Activated CD4-positive, alpha-beta T cell treated with anti-CD3 and anti-CD28 coated beads, Interleukin-2, amount 50 U/mL, for 4 hours (primary cell): Measurements from ENCODE around the gene TMEM258.

ENCODE experiments used
- DNase-seq, 2 experiments: peaks; one replicate each; pipeline ENCODE4 v3.0.0-alpha.2; 2020

TMEM258 gene

DNA sequence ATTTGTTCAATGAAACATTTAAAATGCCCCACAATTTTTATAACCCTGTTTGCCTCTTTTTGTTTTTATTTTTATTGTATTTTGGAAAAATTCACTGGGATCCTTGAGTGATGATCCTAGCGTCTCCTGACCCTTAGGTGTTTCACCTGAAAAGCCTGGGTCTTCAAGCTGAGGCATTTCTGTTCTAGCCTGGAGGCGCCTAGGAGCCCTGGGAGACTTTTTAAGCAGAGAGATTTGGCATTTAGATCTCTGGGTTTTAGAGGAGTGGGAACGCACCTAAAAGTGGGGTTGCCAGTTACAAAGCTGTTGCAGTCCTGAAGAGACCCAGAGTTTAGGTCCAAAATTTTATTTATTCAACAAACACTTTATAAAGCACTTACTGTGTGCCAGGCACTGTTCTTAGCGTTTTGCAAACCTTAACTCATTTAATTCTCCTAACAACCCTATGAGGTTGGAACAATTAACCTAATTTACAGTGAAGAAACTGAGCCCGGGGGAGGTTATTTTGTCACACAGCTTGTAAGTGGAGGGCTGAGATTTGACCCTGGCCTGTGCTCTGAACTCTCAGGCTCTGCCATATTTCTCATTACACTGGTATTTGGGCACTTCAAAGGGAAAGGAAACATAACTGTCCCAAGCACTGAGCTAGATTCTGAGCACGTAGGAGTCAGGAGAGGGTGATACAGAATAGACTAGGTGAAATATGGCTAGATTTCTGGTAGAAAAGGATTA lies 25.2 kb upstream of the TMEM258 start:
- DNase-seq: no peak

DNA sequence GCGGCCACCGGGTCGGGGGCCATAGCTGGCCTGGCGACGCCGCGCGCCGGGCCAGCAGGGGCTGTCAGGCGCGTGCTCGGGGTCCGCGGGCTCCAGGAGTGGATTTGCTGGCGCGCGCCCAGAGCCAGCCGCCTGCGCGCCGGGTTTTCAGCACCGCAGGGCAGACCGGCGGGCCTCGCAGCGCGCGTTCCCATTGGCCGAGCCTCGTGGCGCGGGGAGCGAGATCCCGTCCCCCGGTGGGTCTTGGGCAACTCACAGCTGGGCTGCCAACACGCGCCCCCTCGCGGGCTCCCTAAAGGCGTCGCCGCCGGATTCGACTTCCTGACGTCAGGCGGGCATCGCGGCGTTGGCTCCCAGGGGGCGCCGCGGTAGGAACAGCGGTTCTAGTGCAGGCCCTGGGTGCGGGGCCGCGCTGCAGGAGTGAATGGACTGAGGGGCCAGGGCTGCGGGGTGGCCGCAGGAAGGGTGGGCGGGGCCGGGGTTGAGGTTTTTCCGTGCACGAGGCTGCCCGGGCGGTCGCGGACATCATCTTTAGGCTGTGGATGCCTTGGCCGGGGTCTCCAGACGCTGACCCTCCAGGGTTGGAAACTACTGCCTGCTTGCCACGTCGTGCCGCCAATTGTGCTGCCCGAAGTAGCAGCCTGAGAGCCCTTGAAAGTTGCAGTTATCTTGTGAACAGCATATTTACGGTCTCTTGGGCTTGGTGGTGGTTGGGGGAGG lies 24.5 kb upstream of the TMEM258 start, which contains the start of gene FADS1:
TSS of gene FADS1 (minus strand) at position 268 of the 720 bp plus-strand sequence. CDS start at position 194, 74 bp downstream.
- peak; percentile 54 to 59 for DNase-seq

DNA sequence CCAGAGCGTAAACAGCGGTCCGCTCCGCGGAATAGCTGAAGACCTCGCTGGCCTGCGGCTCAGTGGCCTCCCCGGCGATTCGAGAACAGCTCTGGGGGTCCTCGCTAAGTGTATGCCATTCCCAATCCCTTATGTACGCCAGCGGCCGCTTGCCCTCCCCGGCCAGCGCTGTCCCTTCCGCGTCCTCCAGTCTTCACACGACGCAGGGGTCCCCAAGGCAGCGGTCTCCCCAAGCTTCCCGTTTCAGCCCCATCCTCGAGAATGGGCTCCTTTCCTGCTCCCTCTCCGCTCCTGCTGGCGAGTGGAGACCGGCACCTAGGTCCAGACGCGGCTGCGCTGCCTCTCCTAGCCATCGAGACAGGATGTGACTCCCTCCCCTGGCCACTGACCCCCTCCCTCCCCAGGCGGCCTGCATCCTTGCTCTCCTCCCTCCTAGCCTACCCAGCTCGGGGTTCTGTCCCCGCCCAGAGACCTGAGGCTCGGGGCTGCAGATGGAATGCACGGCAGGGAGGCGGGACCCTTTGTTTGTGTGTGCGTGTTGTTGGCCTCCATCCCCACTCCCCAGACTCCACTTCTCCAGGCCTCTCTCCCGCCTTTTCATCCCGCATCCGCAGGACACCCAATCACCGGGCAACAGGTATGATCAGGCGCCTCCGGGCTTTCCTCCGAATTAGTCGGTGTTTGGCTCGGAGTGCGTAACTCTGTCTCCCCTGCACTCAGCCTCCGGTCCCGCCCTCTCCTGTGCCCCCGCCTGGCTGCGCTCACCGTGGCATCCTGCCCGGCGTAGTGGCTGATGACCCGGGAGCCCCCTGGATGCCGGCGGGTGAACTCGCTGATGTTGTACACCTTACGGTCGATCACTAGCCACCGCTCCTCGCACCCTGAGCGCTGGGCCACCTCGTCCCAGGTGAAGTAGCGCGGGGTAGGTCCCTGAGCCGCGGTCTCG lies 23.7 kb upstream of the TMEM258 start:
- DNase-seq: peak; percentile 42 to 44

DNA sequence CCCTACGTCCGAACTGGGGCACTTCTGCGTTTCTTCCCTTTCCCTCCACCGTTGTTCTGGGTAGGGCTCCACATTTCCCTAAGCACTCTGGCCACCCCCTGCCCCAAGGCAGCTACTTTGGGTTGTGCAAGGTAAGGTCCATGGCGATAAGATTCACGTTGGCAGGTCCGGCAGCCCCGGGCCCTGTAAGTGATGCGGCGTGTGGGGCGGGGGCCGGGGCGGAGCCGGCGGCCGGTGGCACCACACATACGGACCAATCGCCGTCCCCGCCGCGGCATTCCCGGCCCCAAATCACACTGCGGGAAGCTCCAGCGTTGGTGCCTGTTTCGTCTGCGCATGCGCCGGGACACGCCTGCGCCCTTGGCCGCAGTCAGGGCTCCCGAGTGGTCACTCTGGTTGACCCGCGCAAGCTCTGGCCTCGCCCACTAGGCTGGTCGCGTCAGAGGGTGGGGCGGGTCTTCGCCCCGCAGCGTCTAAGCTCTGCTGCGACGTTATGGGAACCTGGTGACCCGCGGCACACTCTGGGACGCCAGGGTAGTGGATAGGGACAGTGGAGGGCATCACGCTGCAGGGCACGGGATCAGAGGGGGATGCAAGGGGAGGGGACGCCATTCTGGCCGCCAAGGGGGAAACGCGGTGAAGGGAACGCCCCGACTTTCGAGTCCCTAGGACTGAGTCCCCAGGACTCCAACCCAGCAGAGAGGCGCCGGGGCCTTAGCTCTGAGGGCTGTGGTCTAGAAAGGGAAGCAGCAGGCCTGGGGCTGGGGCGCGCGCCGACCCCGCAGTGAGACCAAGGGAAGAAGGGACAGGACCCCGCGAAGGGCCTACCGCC lies 22.8 kb upstream of the TMEM258 start:
- no peak for DNase-seq

GRCh38 chr11:61814247-61814957 lies 22.0 kb upstream of the TMEM258 start:
- no peak for DNase-seq

GRCh38 chr11:61812736-61813411 lies 20.5 kb upstream of the TMEM258 start:
- no peak for DNase-seq

DNA sequence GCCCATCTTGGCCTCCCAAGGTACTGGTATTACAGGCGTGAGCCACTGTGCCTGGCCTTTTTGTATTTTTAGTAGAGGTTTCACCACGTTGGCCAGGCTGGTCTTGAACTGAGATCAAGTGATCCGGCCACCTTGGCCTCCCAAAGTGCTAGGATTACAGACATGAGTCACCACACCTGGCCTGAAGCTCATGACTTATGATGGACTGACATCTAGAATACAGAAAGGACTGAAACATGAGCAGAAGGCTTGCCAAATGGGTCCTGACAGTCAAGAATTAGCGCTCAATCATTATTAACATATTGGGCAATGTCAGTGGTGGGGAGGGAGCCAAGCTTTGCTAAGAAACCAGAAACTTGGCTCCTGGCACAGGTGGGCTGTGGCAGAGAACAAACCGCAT lies 19.4 kb upstream of the TMEM258 start:
- DNase-seq: no peak

DNA sequence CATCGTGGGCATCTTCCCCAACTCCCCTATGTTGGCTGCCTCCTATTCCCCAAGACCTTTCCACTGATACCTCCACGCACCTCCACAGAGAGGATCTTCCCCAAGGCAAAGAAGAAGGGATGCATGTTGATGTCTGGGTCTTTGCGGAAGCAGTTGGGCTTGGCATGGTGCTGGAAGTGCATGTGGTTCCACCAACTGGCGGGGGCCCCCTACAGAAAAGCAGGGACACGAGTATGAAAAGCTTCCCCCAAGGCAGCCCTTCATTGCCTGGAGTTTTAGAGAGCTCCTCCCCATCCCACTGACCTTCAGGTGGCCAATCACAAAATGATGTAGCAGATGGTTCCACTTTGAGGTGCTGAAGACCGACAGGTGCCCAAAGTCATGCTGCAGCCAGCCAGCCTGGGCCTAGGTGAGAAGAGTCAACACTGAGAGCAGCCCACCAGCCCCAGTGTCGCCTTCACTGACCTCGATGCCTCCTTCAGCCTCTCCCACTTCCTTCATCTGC lies 18.3 kb upstream of the TMEM258 start:
- DNase-seq: no peak

DNA sequence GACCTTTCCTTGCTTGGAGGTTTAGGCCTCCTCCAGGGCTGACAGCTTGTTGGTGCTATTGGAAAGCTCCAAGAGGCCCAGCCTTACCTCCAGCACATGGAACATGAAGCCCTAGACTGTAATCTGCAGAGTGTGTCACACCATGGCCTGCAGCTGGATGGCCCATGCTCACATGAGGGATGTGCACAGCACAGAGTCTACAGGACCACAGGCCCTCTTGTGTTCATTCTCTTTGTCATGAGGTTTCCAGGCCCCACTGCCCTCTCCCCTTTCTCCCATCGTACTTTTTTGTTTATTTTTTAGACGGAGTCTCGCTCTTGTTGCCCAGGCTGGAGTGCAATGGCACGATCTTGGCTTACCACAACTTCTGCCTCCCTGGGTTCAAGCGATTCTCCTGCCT lies 14.4 kb upstream of the TMEM258 start:
- no peak for DNase-seq

DNA sequence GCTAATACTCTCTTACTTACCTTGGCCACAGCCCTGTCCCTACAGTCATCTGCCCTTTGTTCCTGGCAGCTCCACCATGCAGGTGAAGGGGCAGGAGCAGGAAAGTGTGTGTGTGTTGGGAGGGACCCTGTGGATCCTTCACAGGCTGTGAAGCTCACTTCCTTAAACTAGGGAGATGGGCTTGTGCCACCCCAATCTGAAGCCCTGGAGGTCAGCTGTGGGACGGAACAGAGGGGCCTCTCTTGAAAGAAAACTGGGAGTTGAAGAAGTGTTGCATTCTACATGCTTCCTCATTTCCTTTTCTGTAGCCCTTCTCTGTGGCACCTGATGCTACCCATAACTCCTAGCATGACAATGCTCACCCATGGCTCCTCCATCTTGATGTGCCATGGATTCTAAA lies 12.7 kb upstream of the TMEM258 start:
- no peak for DNase-seq

- DNase-seq: no peak
Measured at GRCh38 chr11:61803889-61804647, 11.7 kb upstream of the TMEM258 start.

DNA sequence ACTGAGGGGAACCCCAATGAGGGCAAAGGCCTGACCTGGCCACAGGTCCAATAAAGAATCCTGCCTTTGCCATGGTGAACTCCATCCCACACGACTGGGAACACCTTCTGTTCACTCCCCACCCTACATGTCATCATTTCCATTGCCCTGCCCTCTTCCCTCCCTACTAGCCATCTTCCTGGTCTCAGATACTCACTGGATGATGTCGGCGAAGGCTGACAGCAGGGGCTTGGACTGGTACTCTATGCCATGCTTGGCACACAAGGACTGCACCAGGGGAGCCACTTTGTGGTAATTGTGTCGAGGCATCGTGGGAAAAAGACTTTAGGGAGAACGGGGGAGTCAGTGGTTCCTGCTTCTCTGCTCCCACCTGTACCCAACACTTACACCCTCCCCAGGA lies 10.2 kb upstream of the TMEM258 start:
- DNase-seq: no peak

GRCh38 chr11:61800331-61801281 lies 8.2 kb upstream of the TMEM258 start:
- no peak for DNase-seq

- no peak for DNase-seq
Measured at GRCh38 chr11:61799665-61800284, 7.4 kb upstream of the TMEM258 start.

GRCh38 chr11:61797263-61797944 lies 5.0 kb upstream of the TMEM258 start:
- peak; percentile 66 to 68 for DNase-seq

DNA sequence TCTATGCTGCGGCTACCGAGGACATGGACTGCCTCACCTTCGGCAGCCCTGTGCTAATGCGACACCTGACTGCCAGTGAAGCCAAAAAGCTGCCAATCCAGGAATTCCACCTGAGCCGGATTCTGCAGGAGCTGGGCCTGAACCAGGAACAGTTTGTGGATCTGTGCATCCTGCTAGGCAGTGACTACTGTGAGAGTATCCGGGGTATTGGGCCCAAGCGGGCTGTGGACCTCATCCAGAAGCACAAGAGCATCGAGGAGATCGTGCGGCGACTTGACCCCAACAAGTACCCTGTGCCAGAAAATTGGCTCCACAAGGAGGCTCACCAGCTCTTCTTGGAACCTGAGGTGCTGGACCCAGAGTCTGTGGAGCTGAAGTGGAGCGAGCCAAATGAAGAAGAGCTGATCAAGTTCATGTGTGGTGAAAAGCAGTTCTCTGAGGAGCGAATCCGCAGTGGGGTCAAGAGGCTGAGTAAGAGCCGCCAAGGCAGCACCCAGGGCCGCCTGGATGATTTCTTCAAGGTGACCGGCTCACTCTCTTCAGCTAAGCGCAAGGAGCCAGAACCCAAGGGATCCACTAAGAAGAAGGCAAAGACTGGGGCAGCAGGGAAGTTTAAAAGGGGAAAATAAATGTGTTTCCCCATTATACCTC lies 3.6 kb upstream of the TMEM258 start:
- no peak for DNase-seq

- DNase-seq: no peak
Measured at GRCh38 chr11:61795459-61795858, 3.1 kb upstream of the TMEM258 start.
